GM12864 (cell line): ENCODE results near the gene CGB3.

Experiments used
- DNase-seq: peaks from one replicate; pipeline ENCODE4 v3.0.0-alpha.2; 2011; ENCODE audit warnings: low read depth
- H3K4me3 ChIP-seq: 2 replicates; pipeline ENCODE4 v1.5.1; 2011; ENCODE audit warnings: mild to moderate bottlenecking, low read depth, low read length, control low read depth
- TF ChIP-seq, protein P1 (sequence below): IDR thresholded peaks from 2 replicates; pipeline ENCODE4 v1.5.1; 2011; ENCODE audit warnings: low read depth, mild to moderate bottlenecking, moderate library complexity, low read length, control low read depth, inconsistent platforms; ENCODE audit errors: missing control alignments

Gene CGB3

DNA sequence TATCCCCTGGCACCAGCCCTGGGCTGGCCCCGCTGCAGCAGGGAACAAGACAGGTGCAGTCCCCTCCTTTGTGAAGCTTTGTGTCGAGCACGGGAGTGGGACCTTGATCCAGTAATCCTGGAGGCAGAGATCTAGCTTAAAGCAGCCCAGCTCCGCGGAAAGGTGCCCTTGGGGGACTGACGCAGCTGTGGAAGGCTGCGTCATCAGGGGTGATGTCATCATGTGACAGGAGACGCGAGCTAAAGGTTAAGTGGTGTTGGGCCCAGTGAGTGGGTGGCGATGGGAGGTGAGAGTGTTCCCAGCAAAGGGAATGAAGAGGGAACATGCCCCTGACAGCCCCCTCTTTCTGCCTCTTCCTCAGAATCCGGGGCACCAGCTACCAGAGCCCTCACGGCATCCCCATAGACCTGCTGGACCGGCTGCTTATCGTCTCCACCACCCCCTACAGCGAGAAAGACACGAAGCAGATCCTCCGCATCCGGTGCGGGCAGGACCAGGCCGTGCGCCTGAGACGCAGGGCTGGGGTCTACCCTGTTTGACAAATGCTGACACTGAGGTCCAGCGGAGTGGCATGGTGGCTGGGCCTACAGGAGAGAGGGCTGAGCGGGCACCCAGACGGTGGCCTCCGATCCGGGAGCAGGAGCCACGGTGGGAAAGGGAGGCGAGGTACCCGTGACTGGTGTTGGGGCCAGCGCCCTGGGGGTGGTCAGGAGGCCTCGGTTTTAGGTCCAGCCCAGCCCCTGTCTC, 9.8 kb downstream of the CGB3 start:
- TF ChIP-seq, protein P1, sequence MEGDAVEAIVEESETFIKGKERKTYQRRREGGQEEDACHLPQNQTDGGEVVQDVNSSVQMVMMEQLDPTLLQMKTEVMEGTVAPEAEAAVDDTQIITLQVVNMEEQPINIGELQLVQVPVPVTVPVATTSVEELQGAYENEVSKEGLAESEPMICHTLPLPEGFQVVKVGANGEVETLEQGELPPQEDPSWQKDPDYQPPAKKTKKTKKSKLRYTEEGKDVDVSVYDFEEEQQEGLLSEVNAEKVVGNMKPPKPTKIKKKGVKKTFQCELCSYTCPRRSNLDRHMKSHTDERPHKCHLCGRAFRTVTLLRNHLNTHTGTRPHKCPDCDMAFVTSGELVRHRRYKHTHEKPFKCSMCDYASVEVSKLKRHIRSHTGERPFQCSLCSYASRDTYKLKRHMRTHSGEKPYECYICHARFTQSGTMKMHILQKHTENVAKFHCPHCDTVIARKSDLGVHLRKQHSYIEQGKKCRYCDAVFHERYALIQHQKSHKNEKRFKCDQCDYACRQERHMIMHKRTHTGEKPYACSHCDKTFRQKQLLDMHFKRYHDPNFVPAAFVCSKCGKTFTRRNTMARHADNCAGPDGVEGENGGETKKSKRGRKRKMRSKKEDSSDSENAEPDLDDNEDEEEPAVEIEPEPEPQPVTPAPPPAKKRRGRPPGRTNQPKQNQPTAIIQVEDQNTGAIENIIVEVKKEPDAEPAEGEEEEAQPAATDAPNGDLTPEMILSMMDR, result no peak
- H3K4me3 ChIP-seq, result no peak overlapping the region
- DNase-seq, result no peak

DNA sequence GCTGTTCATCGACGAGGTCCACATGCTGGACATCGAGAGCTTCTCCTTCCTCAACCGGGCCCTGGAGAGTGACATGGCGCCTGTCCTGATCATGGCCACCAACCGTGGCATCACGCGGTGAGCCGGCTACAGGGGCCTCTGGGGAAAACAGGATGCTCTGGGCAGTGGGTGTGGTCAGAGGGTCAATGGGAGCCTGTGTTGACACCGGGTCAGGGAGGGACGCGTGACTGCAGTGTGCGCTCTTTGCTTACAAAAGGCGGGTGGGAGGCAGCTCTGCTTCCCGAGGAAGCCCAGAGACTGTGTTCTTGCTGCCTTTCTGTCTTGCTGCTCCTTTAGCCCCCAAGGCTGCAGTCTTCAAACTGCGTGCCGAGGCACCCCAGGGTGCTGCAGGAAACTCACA, 12.9 kb downstream of the CGB3 start:
- TF ChIP-seq, protein P1, result no peak
- no peak for DNase-seq
- H3K4me3 ChIP-seq, result no peak overlapping the region

DNA sequence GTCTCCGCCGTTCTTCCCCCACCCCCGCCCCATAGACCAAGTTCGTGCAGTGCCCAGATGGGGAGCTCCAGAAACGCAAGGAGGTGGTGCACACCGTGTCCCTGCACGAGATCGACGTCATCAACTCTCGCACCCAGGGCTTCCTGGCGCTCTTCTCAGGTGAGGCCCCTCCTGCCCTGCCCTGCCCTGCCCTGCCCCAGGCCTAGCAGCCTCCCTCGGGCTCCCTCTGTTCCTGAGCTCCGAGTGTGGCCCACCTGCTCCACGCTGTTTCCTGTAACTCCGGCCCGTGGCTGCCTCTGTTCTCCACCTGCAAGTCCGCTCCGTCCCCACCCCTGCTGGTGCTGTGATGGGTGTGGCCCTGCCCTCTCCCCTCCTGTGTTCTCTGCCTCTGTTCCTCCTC, 13.7 kb downstream of the CGB3 start:
- DNase-seq, result no peak
- H3K4me3 ChIP-seq, result no peak overlapping the region
- TF ChIP-seq, protein P1, result no peak

DNA sequence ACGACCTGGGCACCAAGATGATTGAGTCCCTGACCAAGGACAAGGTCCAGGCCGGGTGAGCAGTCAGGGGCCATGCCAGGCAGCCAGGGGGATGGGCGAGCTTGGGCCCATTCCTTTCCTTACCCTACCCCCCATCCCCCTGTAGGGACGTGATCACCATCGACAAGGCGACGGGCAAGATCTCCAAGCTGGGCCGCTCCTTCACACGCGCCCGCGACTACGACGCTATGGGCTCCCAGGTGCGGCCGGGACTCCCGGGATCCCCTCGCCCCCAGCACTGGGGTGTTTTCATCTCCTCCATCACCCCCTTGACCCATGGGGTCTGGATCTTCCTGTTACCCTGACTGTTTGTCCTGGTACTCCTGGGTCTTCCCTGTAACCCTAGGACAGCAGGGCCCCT, 14.3 kb downstream of the CGB3 start:
- DNase-seq, result no peak
- TF ChIP-seq, protein P1, result no peak

DNA sequence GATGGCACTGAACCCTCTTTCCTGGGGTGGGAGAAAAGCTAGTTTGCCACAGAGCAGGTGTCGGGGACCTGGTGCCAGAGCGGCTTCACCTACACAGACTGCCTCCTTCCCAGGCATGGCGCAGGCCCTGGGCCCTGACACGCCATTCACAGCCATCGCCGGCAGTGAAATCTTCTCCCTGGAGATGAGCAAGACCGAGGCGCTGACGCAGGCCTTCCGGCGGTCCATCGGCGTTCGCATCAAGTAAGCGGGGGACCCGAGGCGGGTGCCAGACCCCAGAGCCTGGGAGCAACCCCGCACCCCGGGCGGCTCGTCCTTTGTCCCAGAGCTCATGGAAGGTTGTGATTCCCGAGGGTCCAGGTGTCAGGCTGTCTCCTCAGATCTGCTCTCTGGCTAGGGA, 17.2 kb downstream of the CGB3 start:
- TF ChIP-seq, protein P1, result no peak
- no peak overlapping the region for H3K4me3 ChIP-seq
- DNase-seq, result no peak

More for the DNA sequence above, 14.3 kb downstream of the CGB3 start:
- H3K4me3 ChIP-seq, result no peak overlapping the region

DNA sequence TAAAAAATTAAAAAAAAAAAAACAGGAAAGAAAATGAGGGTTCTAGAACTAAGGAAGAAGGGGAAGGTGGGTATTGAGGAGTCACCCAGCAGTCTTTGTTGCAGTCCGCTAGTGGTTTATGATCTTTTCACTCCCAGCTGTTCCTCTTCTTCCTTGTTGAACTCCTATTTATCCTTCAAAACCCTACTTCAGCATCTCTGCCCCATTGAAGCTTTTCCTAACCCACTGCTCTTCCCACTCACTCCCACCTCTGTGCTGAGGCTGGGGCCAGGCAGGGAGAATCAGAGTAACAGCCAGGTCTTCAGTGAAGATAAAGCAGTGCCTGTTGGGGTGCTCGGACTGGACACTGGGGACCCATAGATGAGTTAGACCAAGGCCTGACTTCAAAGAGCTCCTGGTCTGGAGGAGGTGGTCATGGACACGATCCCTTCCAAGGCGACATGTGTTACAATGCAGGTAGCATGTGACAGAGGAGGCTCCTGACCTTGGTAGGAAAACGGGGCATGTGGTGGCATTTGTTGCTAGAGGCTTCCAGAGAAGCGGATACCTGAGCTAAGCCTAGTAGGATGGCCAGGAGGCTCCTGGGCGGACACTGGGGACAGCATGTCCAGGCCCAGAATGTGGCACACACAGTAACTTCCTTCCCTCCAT, 19.0 kb downstream of the CGB3 start:
- H3K4me3 ChIP-seq, result no peak overlapping the region
- DNase-seq, result no peak
- TF ChIP-seq, protein P1, result no peak

DNA sequence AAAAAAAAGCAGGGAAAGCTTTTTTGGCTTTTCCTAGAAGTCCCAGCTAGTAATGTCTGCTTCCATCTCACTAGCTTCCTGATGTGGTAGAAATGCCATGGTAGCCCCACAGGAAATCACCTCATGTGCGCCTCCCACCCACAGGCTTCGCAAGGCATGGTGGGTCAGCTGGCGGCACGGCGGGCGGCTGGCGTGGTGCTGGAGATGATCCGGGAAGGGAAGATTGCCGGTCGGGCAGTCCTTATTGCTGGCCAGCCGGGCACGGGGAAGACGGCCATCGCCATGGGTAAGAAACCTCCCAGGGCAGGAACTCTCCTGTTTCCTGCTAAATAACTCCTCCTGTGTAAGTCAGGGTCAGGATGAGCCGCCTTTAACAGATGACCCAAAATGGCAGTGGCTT, 20.0 kb downstream of the CGB3 start:
- TF ChIP-seq, protein P1, result no peak
- DNase-seq, result no peak
- H3K4me3 ChIP-seq, result no peak overlapping the region
